H7 (cell line): ENCODE measurements around the gene USP33. TPM values are rescaled to one million over a fixed set of nuclear protein-coding genes. Genes with fewer than 3 reads are reported as not detected.

Experiments
- total RNA-seq: library from RNA; depleted of rRNA; stranded (reverse); fragments of >200 nt; shearing (Covaris generic); gene quantifications from 2 replicates; pipeline ENCODE4 v1.2.3, GENCODE V29; 2014; rRNA removed

Gene USP33
- total RNA-seq, 1 experiment from 2014 or later = 86.4 TPM

Other genes with a start within 250 kb of the USP33 start
- 55.1 and 82.3 TPM in 2 replicates for gene ZZZ3, start 77.2 kb downstream of the USP33 start, total RNA-seq
- 7.1 and 9.1 TPM in 2 replicates for gene MIGA1, start 19.8 kb upstream of the USP33 start, total RNA-seq
- 0.90 and 1.3 TPM in 2 replicates for gene NEXN, start 128.8 kb upstream of the USP33 start, total RNA-seq
- 165 and 230 TPM in 2 replicates for gene FUBP1, start 219.2 kb upstream of the USP33 start, total RNA-seq
- 15.1 and 16.6 TPM in 2 replicates for gene DNAJB4, start 245.1 kb upstream of the USP33 start, total RNA-seq